ENCODE measurements around the gene PM20D2.

DNA sequence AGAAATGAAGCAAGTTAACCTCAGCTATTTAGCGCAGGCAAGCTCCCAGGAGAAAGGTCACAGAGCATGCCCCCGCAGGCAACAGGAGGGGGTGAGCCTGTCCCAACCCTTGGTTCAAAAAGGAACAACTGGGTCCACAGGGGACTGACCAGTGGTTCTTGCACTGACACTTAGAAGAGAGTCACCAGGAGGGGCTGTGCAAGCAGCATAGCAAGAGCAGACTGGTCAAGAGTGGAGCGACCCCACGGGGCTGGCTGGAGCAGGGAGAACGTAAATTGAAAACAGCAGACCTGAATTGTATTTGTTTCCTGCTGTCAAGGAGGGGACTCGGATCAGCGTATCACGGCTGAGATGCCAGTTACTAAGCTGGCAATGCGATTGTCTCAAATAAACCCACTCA is 38.5 kb downstream of the PM20D2 start:
- TF ChIP-seq, protein P1, sequence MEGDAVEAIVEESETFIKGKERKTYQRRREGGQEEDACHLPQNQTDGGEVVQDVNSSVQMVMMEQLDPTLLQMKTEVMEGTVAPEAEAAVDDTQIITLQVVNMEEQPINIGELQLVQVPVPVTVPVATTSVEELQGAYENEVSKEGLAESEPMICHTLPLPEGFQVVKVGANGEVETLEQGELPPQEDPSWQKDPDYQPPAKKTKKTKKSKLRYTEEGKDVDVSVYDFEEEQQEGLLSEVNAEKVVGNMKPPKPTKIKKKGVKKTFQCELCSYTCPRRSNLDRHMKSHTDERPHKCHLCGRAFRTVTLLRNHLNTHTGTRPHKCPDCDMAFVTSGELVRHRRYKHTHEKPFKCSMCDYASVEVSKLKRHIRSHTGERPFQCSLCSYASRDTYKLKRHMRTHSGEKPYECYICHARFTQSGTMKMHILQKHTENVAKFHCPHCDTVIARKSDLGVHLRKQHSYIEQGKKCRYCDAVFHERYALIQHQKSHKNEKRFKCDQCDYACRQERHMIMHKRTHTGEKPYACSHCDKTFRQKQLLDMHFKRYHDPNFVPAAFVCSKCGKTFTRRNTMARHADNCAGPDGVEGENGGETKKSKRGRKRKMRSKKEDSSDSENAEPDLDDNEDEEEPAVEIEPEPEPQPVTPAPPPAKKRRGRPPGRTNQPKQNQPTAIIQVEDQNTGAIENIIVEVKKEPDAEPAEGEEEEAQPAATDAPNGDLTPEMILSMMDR (IDR thresholded peaks at IDR 0.05; ENCODE audit: low read depth, low read length, poor library complexity, severe bottlenecking), result no peak
- no peak for TF ChIP-seq EZH2phosphoT487 (IDR thresholded peaks at IDR 0.05; ENCODE audit: borderline replicate concordance, low read length)

Measured in DOHH2 (cell line).